ENCODE data around the gene SH3PXD2A.

- no peak for TF ChIP-seq CTCF (IDR thresholded peaks at IDR 0.05)
- no peak for TF ChIP-seq EZH2 (IDR thresholded peaks at IDR 0.05; ENCODE audit: borderline replicate concordance, insufficient read depth, low read depth, low read length, poor library complexity, severe bottlenecking)
Observed at GRCh38 chr10:103722632-103723031, 132.7 kb downstream of the SH3PXD2A start.
